CD4-positive, alpha-beta T cell treated with Interferon gamma for 1 hour (primary cell): ENCODE results near the gene BBC3.
A peak's percentile ranks its signal among the peaks of the same experiment; 100 is the strongest.
"Not testable (repeated sequence)": the region's sequence is repeated elsewhere in the genome, so short reads cannot be mapped to it uniquely, and the experiment has no call there.

Source experiments
- DNase-seq: peaks from one replicate; pipeline ENCODE4 v3.0.0-alpha.2; 2020

Gene BBC3

GRCh38 chr19:47230921-47231214 is at the start of gene BBC3:
BBC3 (minus strand) TSS chr19:47231199; CDS start chr19:47228431, 2,768 bp downstream.
- DNase-seq, result no peak

DNA sequence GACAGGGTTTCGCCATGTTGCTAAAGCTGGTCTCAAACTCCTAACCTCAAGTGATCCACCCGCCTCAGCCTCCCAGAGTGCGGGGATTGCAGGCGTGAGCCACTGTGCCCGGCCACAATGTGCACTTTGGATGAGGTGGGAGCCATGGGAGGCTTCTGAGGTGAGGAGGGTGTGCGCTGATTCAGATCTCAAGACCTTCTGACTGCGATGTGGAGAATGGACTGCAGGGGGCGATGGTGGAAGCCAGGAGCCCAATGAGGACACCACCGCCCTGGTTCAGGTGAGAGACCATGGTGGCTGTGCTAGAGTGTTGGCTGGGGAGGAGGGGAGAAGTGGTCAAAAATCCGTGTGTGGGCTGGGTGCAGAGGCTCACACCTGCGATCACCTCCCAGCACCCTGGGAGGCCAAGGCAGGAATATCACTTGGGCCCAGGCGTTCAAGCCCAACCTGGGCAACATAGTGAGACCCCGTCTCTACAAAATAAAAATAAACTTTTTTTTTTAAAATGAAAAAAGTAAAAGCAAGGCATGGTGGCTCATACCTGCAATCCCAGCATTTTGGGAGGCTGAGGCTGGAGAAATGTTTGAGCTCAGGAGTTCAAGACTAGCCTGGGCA is 49.3 kb upstream of the BBC3 start:
- DNase-seq, result peak; percentile 41

GRCh38 chr19:47276513-47276912 is 45.5 kb upstream of the BBC3 start:
- DNase-seq, result not testable (repeated sequence)

DNA sequence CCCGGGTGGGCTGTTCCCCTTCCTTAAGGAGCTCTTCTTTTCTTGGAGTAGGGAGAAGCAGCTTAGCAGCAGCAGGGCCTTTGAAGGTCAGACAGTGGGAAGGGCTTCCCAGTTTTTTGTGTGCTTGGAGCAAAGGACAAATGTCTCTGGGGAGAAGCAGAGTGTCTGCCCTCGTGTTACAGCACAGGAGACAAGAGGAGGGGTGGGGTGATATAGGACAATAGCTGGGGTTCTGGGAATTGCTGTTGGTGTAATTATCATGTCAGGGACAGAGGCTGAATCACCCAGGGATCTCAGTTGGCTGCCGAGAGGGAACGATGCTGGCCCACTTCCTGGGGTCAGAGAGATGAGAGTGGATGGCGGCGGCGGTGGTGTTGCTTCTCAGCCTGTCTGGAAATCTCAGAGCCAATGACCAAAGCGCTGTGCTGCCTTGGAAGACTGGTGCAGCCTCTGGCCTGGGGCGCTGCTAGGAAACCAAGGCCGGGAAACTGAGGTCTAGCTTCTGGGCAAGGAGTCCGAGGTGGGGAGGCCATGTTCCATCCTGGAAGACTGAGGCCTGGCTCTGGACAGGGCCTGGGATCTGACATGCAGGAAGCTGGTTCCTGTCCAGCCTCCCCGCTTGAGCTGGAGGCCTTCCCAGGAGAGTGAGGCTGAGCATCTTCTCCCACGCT is 44.9 kb upstream of the BBC3 start:
- DNase-seq, result no peak

- no peak for DNase-seq
Observed at GRCh38 chr19:47274891-47275761, 44.1 kb upstream of the BBC3 start.

DNA sequence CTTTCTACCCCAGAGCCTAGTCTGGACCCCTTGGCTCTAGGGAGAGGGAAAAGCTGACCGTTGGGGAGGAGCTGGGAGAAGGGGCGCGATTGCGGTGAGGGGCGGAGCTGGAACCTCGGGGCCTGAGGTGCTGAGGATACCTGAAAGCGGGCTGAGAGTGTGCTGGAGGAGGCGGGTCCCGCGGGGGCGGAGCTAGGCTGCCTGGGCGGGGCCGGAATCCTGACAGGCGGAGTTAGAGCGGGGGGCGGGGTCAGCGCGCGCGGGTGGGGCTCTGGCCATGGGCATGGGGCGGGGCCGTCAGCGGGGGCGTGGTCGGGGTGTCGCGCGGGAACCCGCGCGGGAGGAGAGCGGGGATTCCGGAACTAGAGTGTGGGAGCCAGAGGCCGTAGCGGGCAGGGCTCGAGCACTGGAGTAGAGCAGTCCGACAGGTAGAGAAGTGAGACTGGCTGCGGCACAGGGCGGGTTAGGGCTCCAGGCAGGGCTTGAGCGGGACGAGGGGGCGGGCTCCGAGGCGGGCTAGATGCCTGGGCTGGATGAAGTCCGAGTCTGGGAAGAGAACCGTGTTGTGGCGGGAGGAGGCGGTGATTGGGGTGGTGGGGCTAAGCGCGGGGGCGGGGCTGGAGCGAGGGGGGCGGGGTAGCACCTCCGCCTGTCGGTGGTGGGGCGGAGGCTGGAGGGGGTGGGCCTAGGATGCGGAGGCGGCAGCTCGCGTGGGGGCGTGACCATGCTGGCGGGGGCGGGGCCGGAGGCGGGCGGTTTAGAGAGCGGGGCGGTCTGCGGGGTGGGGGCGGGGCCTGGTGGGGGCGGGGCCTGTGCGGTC is 43.3 kb upstream of the BBC3 start, which contains the start of gene INAFM1:
Gene INAFM1, plus strand, starts transcription at position 815 of the 820 bp plus-strand sequence. CDS start 35 bp downstream, outside the sequence.
- DNase-seq, result peak; percentile 95

GRCh38 chr19:47273313-47274070 is 42.5 kb upstream of the BBC3 start:
- peak; percentile 91 for DNase-seq

DNA sequence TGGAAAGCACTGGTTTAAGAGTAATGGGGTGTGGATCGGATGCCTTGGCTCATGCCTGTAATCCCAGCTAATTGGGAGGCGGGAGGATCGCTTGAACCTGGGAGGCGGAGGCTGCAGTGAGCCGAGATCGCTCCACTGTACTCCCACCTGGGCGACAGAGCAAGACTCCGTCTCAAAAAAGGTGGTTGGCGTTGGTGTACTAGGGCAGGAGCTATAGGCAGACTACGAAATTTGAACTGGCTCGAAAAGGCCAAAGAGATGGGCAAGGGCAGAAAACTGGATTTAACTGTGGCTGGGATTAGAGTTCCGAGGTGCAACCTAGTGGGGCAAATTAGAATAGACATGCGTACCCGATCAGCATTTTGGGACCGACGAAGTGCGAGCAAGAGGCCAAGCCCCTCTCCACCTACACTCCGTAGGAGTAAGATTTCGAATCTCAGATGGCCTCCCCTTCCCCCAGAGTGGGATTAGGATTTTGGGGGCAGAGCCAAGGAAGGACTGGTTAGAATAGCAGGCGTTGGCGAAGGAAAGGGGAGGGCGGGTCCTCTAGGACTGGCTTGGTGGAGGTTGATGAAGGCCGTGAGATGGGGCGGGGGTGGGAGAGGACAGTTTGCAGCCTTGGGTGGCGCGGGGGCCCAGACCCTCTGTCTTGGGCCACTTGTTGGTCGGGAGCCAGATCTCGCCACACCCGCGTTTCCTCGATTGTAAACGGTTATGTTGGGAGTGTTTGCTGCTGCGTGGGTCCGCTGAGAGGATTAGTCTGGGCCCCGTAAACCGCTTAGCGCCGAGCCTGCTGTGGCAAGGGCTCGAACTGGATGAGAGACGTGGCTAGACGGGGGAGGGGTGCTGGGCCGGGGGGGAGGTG is 41.7 kb upstream of the BBC3 start:
- no peak for DNase-seq

GRCh38 chr19:47271949-47272348 is 41.0 kb upstream of the BBC3 start:
- DNase-seq, result no peak

- no peak for DNase-seq
Observed at GRCh38 chr19:47270408-47270807, 39.4 kb upstream of the BBC3 start.

- DNase-seq, result no peak
Observed at GRCh38 chr19:47269596-47269995, 38.6 kb upstream of the BBC3 start.

DNA sequence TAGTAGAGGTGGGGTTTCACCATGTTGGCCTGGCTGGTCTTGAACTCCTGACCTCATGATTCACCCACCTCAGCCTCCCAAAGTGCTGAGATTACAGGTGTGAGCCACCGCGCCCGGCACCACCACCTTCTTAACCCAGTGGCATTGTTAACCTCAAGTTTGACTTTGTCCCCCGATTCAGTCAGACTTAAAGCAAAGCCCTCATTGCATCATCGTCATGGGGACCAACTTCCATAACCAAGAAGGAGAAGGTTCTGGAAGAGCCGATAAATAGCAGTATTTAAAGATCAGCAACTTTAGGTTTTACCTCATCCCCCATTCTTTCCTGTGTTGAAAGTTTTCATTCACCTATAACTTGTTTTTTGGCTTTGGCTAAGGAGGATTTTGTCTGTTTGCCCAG is 37.0 kb upstream of the BBC3 start:
- no peak for DNase-seq

DNA sequence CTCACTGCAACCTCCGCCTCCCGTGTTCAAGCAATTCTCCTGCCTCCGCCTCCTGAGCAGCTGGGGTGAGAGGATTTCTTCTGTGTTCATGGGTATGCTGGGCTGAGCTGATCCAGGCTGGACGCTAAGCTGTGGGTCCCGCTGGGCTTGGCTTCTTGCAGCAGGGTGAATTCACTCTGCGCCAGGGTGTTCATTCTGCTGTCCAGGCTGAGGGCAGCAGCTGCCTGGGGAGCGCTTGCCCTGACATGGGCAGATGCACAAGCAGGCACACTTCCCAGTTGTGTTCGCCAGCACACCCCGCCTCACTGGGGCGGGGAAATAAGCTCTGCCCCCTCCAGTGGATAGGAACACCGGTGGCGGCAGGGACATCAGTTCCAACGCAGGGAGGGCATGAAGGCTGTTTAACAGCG is 36.4 kb upstream of the BBC3 start:
- no peak for DNase-seq

DNA sequence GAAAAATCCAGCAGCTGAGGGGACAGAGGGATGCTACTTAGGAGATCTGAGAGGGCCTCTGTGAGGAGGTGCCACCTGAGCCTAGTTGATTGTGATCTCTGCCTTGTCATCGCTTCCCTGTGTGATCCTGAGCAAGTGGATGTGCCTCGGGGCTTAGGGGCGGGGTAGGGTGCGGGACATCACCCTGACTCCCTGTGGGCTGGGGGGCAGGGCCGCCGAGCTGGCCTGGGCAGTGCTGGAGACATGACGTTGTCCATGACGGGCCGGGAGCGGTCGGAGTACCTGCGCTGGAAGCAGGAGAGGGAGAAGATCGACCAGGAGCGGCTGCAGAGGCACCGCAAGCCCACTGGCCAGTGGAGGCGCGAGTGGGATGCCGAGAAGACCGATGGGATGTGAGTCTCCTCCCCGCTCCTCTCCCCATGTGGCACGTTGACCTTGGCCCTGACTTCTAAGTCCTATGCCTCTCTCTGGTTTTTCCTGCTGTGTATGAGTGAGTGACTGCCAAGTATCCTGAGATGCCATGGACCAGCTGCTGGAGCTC is 35.5 kb upstream of the BBC3 start:
- DNase-seq, result no peak

GRCh38 chr19:47264629-47265028 is 33.6 kb upstream of the BBC3 start:
- DNase-seq, result no peak

- peak; percentile 61 for DNase-seq
Observed at GRCh38 chr19:47261946-47262793, 31.2 kb upstream of the BBC3 start.

GRCh38 chr19:47260476-47260875 is 29.5 kb upstream of the BBC3 start:
- no peak for DNase-seq

DNA sequence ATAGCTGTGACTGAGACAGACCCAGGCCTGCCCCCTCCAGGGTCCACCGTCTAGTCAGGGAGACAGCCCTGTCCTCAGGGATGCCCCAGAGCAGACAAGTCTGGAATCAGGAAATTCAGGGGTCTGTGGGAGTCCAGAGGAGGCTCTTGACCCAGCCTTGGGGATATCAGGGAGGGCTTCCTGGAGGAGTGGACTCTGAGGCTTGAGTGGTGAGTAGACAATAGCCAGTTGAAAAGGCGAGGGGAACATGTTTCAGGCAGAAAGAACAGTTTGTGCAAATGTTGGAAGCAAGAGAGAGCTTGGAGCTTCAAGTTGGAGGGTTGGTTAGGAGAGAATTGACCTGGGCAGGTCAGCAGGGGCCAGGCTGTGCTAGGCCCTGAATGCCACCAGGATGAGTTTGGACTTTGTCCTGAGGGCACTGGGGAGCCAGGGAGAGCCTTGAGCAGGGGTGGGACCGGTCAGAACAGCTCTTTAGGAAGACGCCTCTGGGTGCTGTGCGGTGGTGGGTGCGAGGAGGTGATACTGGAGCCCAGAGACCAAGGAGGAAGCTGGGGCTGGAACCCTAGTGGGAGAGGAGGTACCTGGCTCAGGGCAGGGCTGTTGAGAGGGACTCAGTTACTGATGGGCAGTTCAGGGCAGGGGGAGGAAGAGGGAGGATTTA is 28.0 kb upstream of the BBC3 start:
- DNase-seq, result no peak

- DNase-seq, result no peak
Observed at GRCh38 chr19:47258434-47258833, 27.4 kb upstream of the BBC3 start.
